Measurements from ENCODE around the gene DSCAM.

Gene DSCAM

DNA sequence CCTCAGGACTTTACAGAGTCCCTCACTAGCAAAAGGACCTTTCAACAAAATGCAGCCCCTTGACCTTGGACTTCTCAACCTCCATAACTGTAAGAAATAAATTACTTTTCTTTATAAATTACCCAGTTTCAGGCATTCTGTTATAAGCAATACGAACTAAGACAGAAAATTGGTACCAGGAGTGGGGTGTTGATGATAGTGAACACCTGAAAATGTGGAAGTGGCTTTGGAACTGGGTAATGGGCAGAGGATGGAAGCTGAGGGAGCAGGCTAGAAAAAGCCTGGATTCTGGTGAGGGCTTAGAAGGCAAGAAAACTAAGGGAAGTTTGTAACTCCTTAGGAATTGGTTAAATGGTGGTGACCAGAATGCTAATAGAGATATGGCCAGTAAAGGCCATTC, 46.8 kb downstream of the DSCAM start:
- no peak overlapping the region for H3K4me3 ChIP-seq (replicated peaks; ENCODE audit: insufficient read depth, low read length)
- no peak overlapping the region for H3K27ac ChIP-seq (replicated peaks)
- no peak for DNase-seq (ENCODE audit: low read depth in 1 of 2, low spot score in 1 of 2)
- no peaks in the 10 kb centered on the region for H3K27me3 ChIP-seq (ENCODE audit: insufficient read depth, poor library complexity, severe bottlenecking)
- TF ChIP-seq GABPA (IDR thresholded peaks at IDR 0.05; ENCODE audit: low read depth) (no peak), SPI1 (IDR thresholded peaks at IDR 0.05; ENCODE audit: borderline replicate concordance, low read depth) (no peak), POLR2AphosphoS5 (IDR thresholded peaks at IDR 0.05; ENCODE audit: low read depth) (no peak), REST (IDR thresholded peaks at IDR 0.05; ENCODE audit: insufficient replicate concordance, low read depth) (no peak)
- TF ChIP-seq, protein P1, sequence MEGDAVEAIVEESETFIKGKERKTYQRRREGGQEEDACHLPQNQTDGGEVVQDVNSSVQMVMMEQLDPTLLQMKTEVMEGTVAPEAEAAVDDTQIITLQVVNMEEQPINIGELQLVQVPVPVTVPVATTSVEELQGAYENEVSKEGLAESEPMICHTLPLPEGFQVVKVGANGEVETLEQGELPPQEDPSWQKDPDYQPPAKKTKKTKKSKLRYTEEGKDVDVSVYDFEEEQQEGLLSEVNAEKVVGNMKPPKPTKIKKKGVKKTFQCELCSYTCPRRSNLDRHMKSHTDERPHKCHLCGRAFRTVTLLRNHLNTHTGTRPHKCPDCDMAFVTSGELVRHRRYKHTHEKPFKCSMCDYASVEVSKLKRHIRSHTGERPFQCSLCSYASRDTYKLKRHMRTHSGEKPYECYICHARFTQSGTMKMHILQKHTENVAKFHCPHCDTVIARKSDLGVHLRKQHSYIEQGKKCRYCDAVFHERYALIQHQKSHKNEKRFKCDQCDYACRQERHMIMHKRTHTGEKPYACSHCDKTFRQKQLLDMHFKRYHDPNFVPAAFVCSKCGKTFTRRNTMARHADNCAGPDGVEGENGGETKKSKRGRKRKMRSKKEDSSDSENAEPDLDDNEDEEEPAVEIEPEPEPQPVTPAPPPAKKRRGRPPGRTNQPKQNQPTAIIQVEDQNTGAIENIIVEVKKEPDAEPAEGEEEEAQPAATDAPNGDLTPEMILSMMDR (IDR thresholded peaks at IDR 0.05; ENCODE audit: insufficient read depth, low read length): no peak

DNA sequence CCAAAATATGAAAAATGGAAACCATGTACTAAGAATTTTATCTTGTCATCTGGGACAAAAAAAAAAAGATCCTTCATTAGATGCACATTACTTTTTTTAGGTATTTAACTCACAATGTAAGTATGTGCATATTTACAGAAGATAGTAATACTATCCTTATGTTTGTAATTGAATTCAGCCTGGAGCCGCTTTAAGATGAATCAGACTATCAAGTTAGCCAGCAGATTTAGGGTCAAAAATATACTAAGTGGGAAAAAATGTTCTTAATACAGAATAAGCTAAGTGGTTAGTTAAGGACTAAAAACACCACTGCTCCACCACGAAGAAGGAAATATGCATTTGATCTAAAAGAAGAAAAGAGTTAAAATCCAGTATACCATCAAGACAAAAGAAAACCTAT, 49.1 kb downstream of the DSCAM start:
- no peak for TF ChIP-seq SPI1 (IDR thresholded peaks at IDR 0.05; ENCODE audit: borderline replicate concordance, low read depth)
- TF ChIP-seq GABPA (IDR thresholded peaks at IDR 0.05; ENCODE audit: low read depth): no peak
- no peak for TF ChIP-seq POLR2AphosphoS5 (IDR thresholded peaks at IDR 0.05; ENCODE audit: low read depth)
- TF ChIP-seq REST (IDR thresholded peaks at IDR 0.05; ENCODE audit: insufficient replicate concordance, low read depth): no peak
- TF ChIP-seq, protein P1 (IDR thresholded peaks at IDR 0.05; ENCODE audit: insufficient read depth, low read length): no peak
- no peak overlapping the region for H3K4me3 ChIP-seq (replicated peaks; ENCODE audit: insufficient read depth, low read length)
- no peaks in the 10 kb centered on the region for H3K27me3 ChIP-seq (ENCODE audit: insufficient read depth, poor library complexity, severe bottlenecking)
- no peak for DNase-seq (ENCODE audit: low read depth in 1 of 2, low spot score in 1 of 2)
- H3K27ac ChIP-seq (replicated peaks): no peak overlapping the region

DNA sequence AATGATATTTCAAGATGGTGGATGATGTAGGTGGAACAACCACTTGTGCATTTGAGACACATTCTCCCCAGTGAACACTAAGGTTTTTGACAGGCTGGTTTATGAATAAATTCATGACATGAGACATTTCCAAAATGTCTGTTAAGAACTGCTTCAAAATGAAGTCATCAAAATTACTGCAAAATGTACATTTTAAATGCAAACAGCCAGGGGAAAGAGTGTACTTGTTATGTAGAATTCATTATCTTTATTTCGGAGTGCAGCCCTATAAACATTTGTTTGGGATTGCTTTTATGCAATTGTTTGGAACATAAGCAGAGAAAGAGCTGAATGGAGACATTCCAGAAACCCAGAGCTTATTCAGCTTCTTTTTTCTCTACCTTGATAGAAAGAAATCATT, 49.5 kb downstream of the DSCAM start:
- Histone ChIP-seq H3K4me3 (replicated peaks; ENCODE audit: insufficient read depth, low read length) (no peak overlapping the region), H3K27me3 (ENCODE audit: insufficient read depth, poor library complexity, severe bottlenecking) (no peaks in the 10 kb centered on the region), H3K27ac (replicated peaks) (no peak overlapping the region)
- TF ChIP-seq GABPA (IDR thresholded peaks at IDR 0.05; ENCODE audit: low read depth): no peak
- no peak for TF ChIP-seq SPI1 (IDR thresholded peaks at IDR 0.05; ENCODE audit: borderline replicate concordance, low read depth)
- TF ChIP-seq, protein P1 (IDR thresholded peaks at IDR 0.05; ENCODE audit: insufficient read depth, low read length): no peak
- TF ChIP-seq REST (IDR thresholded peaks at IDR 0.05; ENCODE audit: insufficient replicate concordance, low read depth): no peak
- no peak for TF ChIP-seq POLR2AphosphoS5 (IDR thresholded peaks at IDR 0.05; ENCODE audit: low read depth)
- no peak for DNase-seq (ENCODE audit: low read depth in 1 of 2, low spot score in 1 of 2)
